HG03469 (cell line): Measurements from ENCODE around the gene MED12.

Experiments
- ATAC-seq: cut with Tn5 transposase; IDR thresholded peaks from one replicate; pipeline ENCODE4 v1.9.1; 2021; ENCODE audit warnings: mild to moderate bottlenecking, moderate library complexity, moderate number of reproducible peaks; ENCODE audit not compliant: unreplicated experiment

MED12 gene

GRCh38 chrX:71106427-71106826 is 12.0 kb upstream of the MED12 start, which contains the start of gene CXorf65:
TSS of gene CXorf65 (minus strand) at chrX:71106740. CDS start at chrX:71106556, 184 bp downstream.
- no peak for ATAC-seq

- no peak for ATAC-seq
Observed at GRCh38 chrX:71107245-71107644, 11.2 kb upstream of the MED12 start.

GRCh38 chrX:71107762-71108360 is 10.5 kb upstream of the MED12 start:
- no peak for ATAC-seq

GRCh38 chrX:71109051-71109450 is 9.3 kb upstream of the MED12 start:
- no peak for ATAC-seq

GRCh38 chrX:71111141-71111843 is 7.1 kb upstream of the MED12 start, which contains the start of gene IL2RG:
TSS of gene IL2RG (minus strand) at chrX:71111577. CDS start at chrX:71111539, 38 bp downstream.
- ATAC-seq = peak; percentile 82

GRCh38 chrX:71111921-71112431 is 6.4 kb upstream of the MED12 start:
- ATAC-seq = no peak

GRCh38 chrX:71117358-71117757 is 1.0 kb upstream of the MED12 start:
- no peak for ATAC-seq

- ATAC-seq = no peak
Observed at GRCh38 chrX:71118985-71119535, 664 bp downstream of the MED12 start.

GRCh38 chrX:71128166-71128833 is 9.9 kb downstream of the MED12 start:
- no peak for ATAC-seq

- no peak for ATAC-seq
Observed at GRCh38 chrX:71128915-71129765, 10.7 kb downstream of the MED12 start.

- ATAC-seq = no peak
Observed at GRCh38 chrX:71131510-71131909, 13.1 kb downstream of the MED12 start.

- no peak for ATAC-seq
Observed at GRCh38 chrX:71140440-71140839, 22.0 kb downstream of the MED12 start.

- ATAC-seq = no peak
Observed at GRCh38 chrX:71143508-71143907, 25.1 kb downstream of the MED12 start.

GRCh38 chrX:71144651-71145050 is 26.3 kb downstream of the MED12 start, which contains the start of gene NLGN3:
TSS of gene NLGN3 (plus strand) at chrX:71144841. CDS start at chrX:71147750, 2,909 bp downstream.
- no peak for ATAC-seq

GRCh38 chrX:71147496-71148277 is 29.3 kb downstream of the MED12 start:
- ATAC-seq = no peak

- ATAC-seq = no peak
Observed at GRCh38 chrX:71148278-71148663, 29.9 kb downstream of the MED12 start.

GRCh38 chrX:71151366-71151765 is 33.0 kb downstream of the MED12 start:
- no peak for ATAC-seq

GRCh38 chrX:71154196-71154595 is 35.8 kb downstream of the MED12 start:
- ATAC-seq = no peak

- ATAC-seq = no peak
Observed at GRCh38 chrX:71154641-71155040, 36.2 kb downstream of the MED12 start.

GRCh38 chrX:71158603-71159002 is 40.2 kb downstream of the MED12 start:
- ATAC-seq = no peak
